GM12891 (cell line): ENCODE results near the gene USP34.

Experiments used
- POLR2A ChIP-seq: IDR thresholded peaks from 2 replicates; pipeline ENCODE4 v1.6.1; 2011; ENCODE audit warnings: low read depth, low read length, control low read depth
- POU2F2 ChIP-seq: IDR thresholded peaks from 2 replicates; pipeline ENCODE4 v1.6.1; 2011; ENCODE audit warnings: low read depth, mild to moderate bottlenecking, control low read depth, low read length, moderate library complexity

GRCh38 chr2:61238219-61239012, 232.5 kb downstream of the USP34 start:
- TF ChIP-seq POLR2A = no peak
- no peak for TF ChIP-seq POU2F2
